Activated CD8-positive, alpha-beta T cell treated with anti-CD3 and anti-CD28 coated beads, Interleukin-2, amount 10 ng/mL, durations not matched to agents 7 days and 5 days (primary cell): ENCODE measurements around the gene ASB9. TPM values are rescaled to one million over a fixed set of nuclear protein-coding genes. Genes with fewer than 3 reads are reported as not detected.
"Not testable (repeated sequence)": the region's sequence is repeated elsewhere in the genome, so short reads cannot be mapped to it uniquely, and the experiment has no call there.

Experiments used
- ATAC-seq: fragments of 150-1000 bp; cut with Tn5 transposase; one replicate; pipeline ENCODE4 v1.10.0; 2021; ENCODE audit warnings: moderate library complexity
- CTCF ChIA-PET: fragments of 350-600 bp; sonication (Branson Sonifier 250); formaldehyde crosslinking; loops from one replicate; lab custom pipeline; 2021; ENCODE audit warnings: antibody characterized with exemption; lab: Charles Lee
- POLR2A ChIA-PET: fragments of 350-600 bp; sonication (Branson Sonifier 250); formaldehyde crosslinking; loops from one replicate; lab custom pipeline; 2021; ENCODE audit warnings: antibody characterized with exemption; lab: Charles Lee
- DNase-seq: peaks from one replicate; pipeline ENCODE4 v3.0.0-alpha.2; 2020
- H3K27ac Mint-ChIP-seq: one replicate; pipeline ENCODE4 v1.8.0; 2021; ENCODE audit warnings: mild to moderate bottlenecking, mixed read lengths
- H3K27me3 Mint-ChIP-seq: one replicate; pipeline ENCODE4 v1.8.0; 2021; ENCODE audit warnings: low read depth, mixed read lengths
- H3K36me3 Mint-ChIP-seq: one replicate; pipeline ENCODE4 v1.8.0; 2021; ENCODE audit warnings: low read depth, mixed read lengths
- H3K4me1 Mint-ChIP-seq: one replicate; pipeline ENCODE4 v1.8.0; 2021; ENCODE audit warnings: low read depth, mixed read lengths
- H3K4me3 Mint-ChIP-seq: one replicate; pipeline ENCODE4 v1.8.0; 2021; ENCODE audit warnings: mild to moderate bottlenecking, mixed read lengths
- H3K9me3 Mint-ChIP-seq: one replicate; pipeline ENCODE4 v1.8.0; 2022; ENCODE audit warnings: mixed read lengths; ENCODE audit not compliant: insufficient read depth
- total RNA-seq, 2 experiments: library from RNA; stranded (reverse); gene quantifications; one replicate each; pipeline ENCODE4 v1.2.3, GENCODE V29; 2021

Gene ASB9
- total RNA-seq: under 1 TPM; 0.18 to 0.34 TPM

GRCh38 chrX:15269618-15270521 is at the start of gene ASB9:
Gene ASB9 (minus strand): TSS chrX:15270083. CDS start chrX:15269874, 209 bp downstream.
- ATAC-seq: no peak
- Mint-ChIP-seq H3K4me3 (no peak within 1 kb of the TSS), H3K27ac (no peak within 1 kb of the TSS), H3K4me1 (peaks cover 8% of the 10 kb centered on the region), H3K27me3 (no peaks in the 10 kb centered on the region), H3K36me3 (no peaks in the 10 kb centered on the region), H3K9me3 (no peaks in the 10 kb centered on the region)
- no peak for DNase-seq
- POLR2A ChIA-PET: no interaction called here
- CTCF ChIA-PET: no interaction called here

GRCh38 chrX:15319075-15319474 is 49.2 kb upstream of the ASB9 start:
- H3K4me1 Mint-ChIP-seq: no peaks in the 10 kb centered on the region
- peaks cover 15% of the 10 kb centered on the region for H3K36me3 Mint-ChIP-seq
- H3K27ac Mint-ChIP-seq: no peak overlapping the region
- POLR2A ChIA-PET: no interaction called here
- CTCF ChIA-PET: no interaction called here
- ATAC-seq (no peak), DNase-seq (no peak)
- no peaks in the 10 kb centered on the region for H3K27me3 Mint-ChIP-seq
- H3K4me3 Mint-ChIP-seq: no peak overlapping the region
- H3K9me3 Mint-ChIP-seq: no peaks in the 10 kb centered on the region

GRCh38 chrX:15315509-15315908 is 45.6 kb upstream of the ASB9 start, which contains the start of gene ASB11:
Gene ASB11 (minus strand): TSS chrX:15315640. CDS start chrX:15315605, 35 bp downstream.
- no peaks in the 10 kb centered on the region for H3K4me1 Mint-ChIP-seq
- no peaks in the 10 kb centered on the region for H3K9me3 Mint-ChIP-seq
- ATAC-seq: no peak
- H3K27ac Mint-ChIP-seq: no peak within 1 kb of the TSS
- ChIA-PET CTCF (interaction anchor here (0.9 kb wide), 1 partner anchor 15 kb away, joined by 3 read pairs; no protein-coding TSS in a partner anchor), POLR2A (no interaction called here)
- no peak within 1 kb of the TSS for H3K4me3 Mint-ChIP-seq
- H3K27me3 Mint-ChIP-seq: no peaks in the 10 kb centered on the region
- peaks cover 5% of the 10 kb centered on the region for H3K36me3 Mint-ChIP-seq
- DNase-seq: no peak

DNA sequence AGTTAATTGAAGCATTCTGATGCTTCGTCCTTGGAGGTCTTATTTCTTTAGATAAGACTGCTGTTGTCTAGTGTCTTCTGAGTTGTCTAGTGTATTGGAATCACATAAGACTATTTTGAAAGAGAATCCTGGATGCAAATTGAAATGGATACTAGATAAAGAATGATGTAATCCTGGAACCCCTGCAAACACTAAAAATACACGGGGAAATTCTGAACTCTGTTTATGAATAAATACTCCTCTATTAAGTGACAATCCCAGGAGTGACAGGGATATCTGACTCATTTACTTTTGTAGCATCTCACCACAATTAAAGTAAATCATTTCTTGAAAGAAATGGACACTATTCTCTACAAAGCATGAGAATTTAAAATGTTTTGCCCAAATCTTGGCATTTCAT is 44.6 kb upstream of the ASB9 start:
- Mint-ChIP-seq H3K9me3 (no peaks in the 10 kb centered on the region), H3K27ac (no peak overlapping the region), H3K4me3 (no peak overlapping the region), H3K27me3 (no peaks in the 10 kb centered on the region), H3K36me3 (peaks cover 2% of the 10 kb centered on the region), H3K4me1 (no peaks in the 10 kb centered on the region)
- no peak for ATAC-seq
- DNase-seq: no peak
- POLR2A ChIA-PET: no interaction called here
- CTCF ChIA-PET: no interaction called here

GRCh38 chrX:15311119-15311518 is 41.2 kb upstream of the ASB9 start:
- Mint-ChIP-seq H3K4me3 (no peak overlapping the region), H3K4me1 (no peaks in the 10 kb centered on the region), H3K27ac (no peak overlapping the region), H3K9me3 (no peaks in the 10 kb centered on the region), H3K27me3 (no peaks in the 10 kb centered on the region), H3K36me3 (no peaks in the 10 kb centered on the region)
- CTCF ChIA-PET: no interaction called here
- DNase-seq (no peak), ATAC-seq (no peak)
- POLR2A ChIA-PET: no interaction called here

DNA sequence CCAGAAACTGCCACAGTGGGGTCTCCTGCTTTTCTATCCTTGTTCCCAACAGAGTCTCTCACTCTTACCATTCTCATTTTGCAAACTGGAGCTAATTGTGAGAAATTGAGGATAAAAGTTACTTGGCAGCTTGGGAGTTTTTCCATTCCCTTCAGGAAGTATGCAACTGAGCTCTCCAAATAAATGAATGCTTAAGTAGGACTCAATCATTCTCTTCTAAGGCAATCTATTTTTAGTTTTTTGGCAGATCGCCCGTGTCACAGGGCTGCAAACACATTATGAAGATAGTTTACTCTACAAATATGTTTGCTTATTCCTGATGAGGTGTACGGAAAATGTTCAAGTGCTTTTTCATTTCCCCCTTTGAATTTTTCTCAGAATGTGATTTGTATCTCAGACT is 40.2 kb upstream of the ASB9 start:
- no peak for ATAC-seq
- ChIA-PET POLR2A (no interaction called here), CTCF (no interaction called here)
- no peak for DNase-seq
- Mint-ChIP-seq H3K9me3 (no peaks in the 10 kb centered on the region), H3K4me1 (no peaks in the 10 kb centered on the region), H3K4me3 (no peak overlapping the region), H3K27ac (no peak overlapping the region), H3K36me3 (no peaks in the 10 kb centered on the region), H3K27me3 (no peaks in the 10 kb centered on the region)

GRCh38 chrX:15305899-15306298 is 36.0 kb upstream of the ASB9 start:
- H3K9me3 Mint-ChIP-seq, DNase-seq, H3K36me3 Mint-ChIP-seq, H3K27me3 Mint-ChIP-seq, H3K27ac Mint-ChIP-seq, CTCF ChIA-PET, ATAC-seq, H3K4me3 Mint-ChIP-seq, POLR2A ChIA-PET: not testable (repeated sequence)
- H3K4me1 Mint-ChIP-seq: peaks cover 12% of the 10 kb centered on the region

- Mint-ChIP-seq H3K9me3 (no peaks in the 10 kb centered on the region), H3K27ac (no peak overlapping the region), H3K4me3 (no peak overlapping the region), H3K27me3 (no peaks in the 10 kb centered on the region), H3K4me1 (peaks cover 12% of the 10 kb centered on the region), H3K36me3 (no peaks in the 10 kb centered on the region)
- peak; percentile 44 for DNase-seq
- ATAC-seq: peak; percentile 39
- ChIA-PET POLR2A (no interaction called here), CTCF (interaction anchor here (1.0 to 2.0 kb wide), 3 partner anchors 11 to 165 kb away, joined by 4 to 5 read pairs (median 5); no protein-coding TSS in a partner anchor)
Measured at GRCh38 chrX:15301924-15302323, 32.0 kb upstream of the ASB9 start.

- H3K27ac Mint-ChIP-seq: no peak overlapping the region
- POLR2A ChIA-PET: no interaction called here
- no peaks in the 10 kb centered on the region for H3K9me3 Mint-ChIP-seq
- no peak overlapping the region for H3K4me3 Mint-ChIP-seq
- no peaks in the 10 kb centered on the region for H3K36me3 Mint-ChIP-seq
- CTCF ChIA-PET: interaction anchor here (0.6 to 1.6 kb wide), 8 partner anchors 10 to 169 kb away, joined by 3 to 6 read pairs (median 4); partner anchors contain the start of gene ASB11
- ATAC-seq: no peak
- no peak for DNase-seq
- H3K4me1 Mint-ChIP-seq: peaks cover 12% of the 10 kb centered on the region
- H3K27me3 Mint-ChIP-seq: no peaks in the 10 kb centered on the region
Measured at GRCh38 chrX:15299941-15300851, 30.3 kb upstream of the ASB9 start.

GRCh38 chrX:15298780-15299179 is 28.9 kb upstream of the ASB9 start:
- Mint-ChIP-seq H3K9me3 (no peaks in the 10 kb centered on the region), H3K27me3 (no peaks in the 10 kb centered on the region), H3K4me1 (peaks cover 12% of the 10 kb centered on the region), H3K36me3 (no peaks in the 10 kb centered on the region), H3K4me3 (no peak overlapping the region), H3K27ac (no peak overlapping the region)
- no peak for DNase-seq
- ChIA-PET POLR2A (no interaction called here), CTCF (interaction anchor here (1.6 kb wide), 1 partner anchor 35 kb away, joined by 4 read pairs; no protein-coding TSS in a partner anchor)
- ATAC-seq: no peak

- Mint-ChIP-seq H3K4me1 (peaks cover 12% of the 10 kb centered on the region), H3K27me3 (no peaks in the 10 kb centered on the region), H3K4me3 (no peak overlapping the region), H3K9me3 (no peaks in the 10 kb centered on the region), H3K27ac (no peak overlapping the region), H3K36me3 (no peaks in the 10 kb centered on the region)
- ChIA-PET POLR2A (no interaction called here), CTCF (no interaction called here)
- ATAC-seq (no peak), DNase-seq (no peak)
Measured at GRCh38 chrX:15298201-15298600, 28.3 kb upstream of the ASB9 start.
